ENCODE measurements around the gene PPP1R14B. TPM values are rescaled to one million over a fixed set of nuclear protein-coding genes. Genes with fewer than 3 reads are reported as not detected.

The PPP1R14B gene
- total RNA-seq, 2 experiments from 2014 or later, result 96.9 to 105 TPM

GRCh38 chr11:64253481-64253880 lies 6.7 kb upstream of the PPP1R14B start:
- POLR2A ChIA-PET, result interaction anchor here (0.7 to 1.9 kb wide), 3 partner anchors 14 to 64 kb away, joined by 4 to 6 read pairs (median 6); partner anchors contain the start of gene PRDX5
- CTCF ChIA-PET, result no interaction called here
- no peaks in the 10 kb centered on the region for H3K9me3 Mint-ChIP-seq

GRCh38 chr11:64253043-64253442 lies 6.3 kb upstream of the PPP1R14B start:
- peaks cover 3% of the 10 kb centered on the region for H3K27me3 Mint-ChIP-seq
- DNase-seq, result no peak
- H3K27ac Mint-ChIP-seq, result no peak overlapping the region
- POLR2A ChIA-PET, result interaction anchor here (0.7 to 11.2 kb wide), 6 partner anchors 12 to 67 kb away, joined by 4 to 131 read pairs (median 8); partner anchors contain the start of genes FERMT3, PRDX5 and STIP1
- peak overlapping the region; percentile 30 for H3K4me3 Mint-ChIP-seq
- no peaks in the 10 kb centered on the region for H3K9me3 Mint-ChIP-seq
- H3K4me1 Mint-ChIP-seq, result peaks cover 25% of the 10 kb centered on the region
- CTCF ChIA-PET, result interaction anchor here (1.6 to 4.7 kb wide), 2 partner anchors 16 to 48 kb away, joined by 9 to 34 read pairs; partner anchors contain the start of gene FERMT3
- peaks cover 5% of the 10 kb centered on the region for H3K36me3 Mint-ChIP-seq (ENCODE audit: low read depth)

More at GRCh38 chr11:64253481-64253880, 6.7 kb upstream of the PPP1R14B start:
- no peak overlapping the region for H3K27ac Mint-ChIP-seq
- H3K27me3 Mint-ChIP-seq, result peaks cover 3% of the 10 kb centered on the region
- no peak for DNase-seq
- peaks cover 24% of the 10 kb centered on the region for H3K4me1 Mint-ChIP-seq
- peaks cover 5% of the 10 kb centered on the region for H3K36me3 Mint-ChIP-seq (ENCODE audit: low read depth)
- H3K4me3 Mint-ChIP-seq, result peak overlapping the region; percentile 30

- peaks cover 3% of the 10 kb centered on the region for H3K27me3 Mint-ChIP-seq
- CTCF ChIA-PET, result interaction anchor here (0.7 to 4.7 kb wide), 8 partner anchors 11 to 65 kb away, joined by 3 to 34 read pairs (median 6); partner anchors contain the start of genes FERMT3, FKBP2, NUDT22 and TRPT1
- no peaks in the 10 kb centered on the region for H3K9me3 Mint-ChIP-seq
- POLR2A ChIA-PET, result interaction anchor here (1.0 to 11.2 kb wide), 9 partner anchors 9 to 67 kb away, joined by 3 to 131 read pairs (median 8); partner anchors contain the start of genes BAD, FERMT3 and STIP1
- no peak for DNase-seq
- peak overlapping the region; percentile 83 for H3K4me3 Mint-ChIP-seq
- H3K27ac Mint-ChIP-seq, result peak overlapping the region; percentile 19
- H3K4me1 Mint-ChIP-seq, result peaks cover 29% of the 10 kb centered on the region
- H3K36me3 Mint-ChIP-seq (ENCODE audit: low read depth), result peaks cover 2% of the 10 kb centered on the region
These were observed 5.5 kb upstream of the PPP1R14B start for GRCh38 chr11:64252003-64252872.

- Mint-ChIP-seq H3K27me3 (peaks cover 3% of the 10 kb centered on the region), H3K4me1 (peaks cover 33% of the 10 kb centered on the region), H3K4me3 (peak overlapping the region; percentile 83), H3K9me3 (no peaks in the 10 kb centered on the region), H3K36me3 (ENCODE audit: low read depth) (peaks cover 2% of the 10 kb centered on the region), H3K27ac (peak overlapping the region; percentile 19)
- CTCF ChIA-PET, result interaction anchor here (0.7 to 4.7 kb wide), 9 partner anchors 10 to 65 kb away, joined by 3 to 34 read pairs (median 6); partner anchors contain the start of genes FERMT3, FKBP2, NUDT22 and TRPT1
- DNase-seq, result no peak
- POLR2A ChIA-PET, result interaction anchor here (1.0 to 11.2 kb wide), 9 partner anchors 10 to 66 kb away, joined by 3 to 131 read pairs (median 8); partner anchors contain the start of genes BAD, FERMT3 and STIP1
These were observed 4.9 kb upstream of the PPP1R14B start for GRCh38 chr11:64251753-64252002.

GRCh38 chr11:64251016-64251752 lies 4.4 kb upstream of the PPP1R14B start, which contains the start of gene PLCB3:
TSS of gene PLCB3 (plus strand) at chr11:64251530. CDS start at chr11:64251650, 120 bp downstream.
- H3K27ac Mint-ChIP-seq, result peak within 1 kb of the TSS; percentile 19
- POLR2A ChIA-PET, result interaction anchor here (1.5 to 11.2 kb wide), 8 partner anchors 11 to 66 kb away, joined by 3 to 131 read pairs (median 10); partner anchors contain the start of genes BAD, FERMT3 and STIP1

GRCh38 chr11:64250415-64251015 lies 3.8 kb upstream of the PPP1R14B start:
- POLR2A ChIA-PET, result interaction anchor here (0.9 to 11.2 kb wide), 11 partner anchors 9 to 495 kb away, joined by 3 to 131 read pairs (median 8); partner anchors contain the start of genes BAD, FERMT3, FKBP2 and PRDX5
- peak overlapping the region; percentile 77 for H3K4me3 Mint-ChIP-seq
- no peaks in the 10 kb centered on the region for H3K36me3 Mint-ChIP-seq (ENCODE audit: low read depth)
- H3K4me1 Mint-ChIP-seq, result peaks cover 36% of the 10 kb centered on the region
- no peak overlapping the region for H3K27ac Mint-ChIP-seq
- CTCF ChIA-PET, result interaction anchor here (0.6 to 4.7 kb wide), 14 partner anchors 9 to 1845 kb away, joined by 3 to 34 read pairs (median 6); partner anchors contain the start of genes ESRRA, FERMT3, FKBP2 and GPR137
- no peaks in the 10 kb centered on the region for H3K9me3 Mint-ChIP-seq
- DNase-seq, result no peak
- peaks cover 3% of the 10 kb centered on the region for H3K27me3 Mint-ChIP-seq

More at GRCh38 chr11:64251016-64251752, 4.4 kb upstream of the PPP1R14B start, which contains the start of gene PLCB3:
- H3K4me3 Mint-ChIP-seq, result peak within 1 kb of the TSS; percentile 83
- no peaks in the 10 kb centered on the region for H3K36me3 Mint-ChIP-seq (ENCODE audit: low read depth)
- peak; percentile 73 for DNase-seq
- no peaks in the 10 kb centered on the region for H3K9me3 Mint-ChIP-seq
- CTCF ChIA-PET, result interaction anchor here (0.6 to 4.7 kb wide), 16 partner anchors 10 to 1845 kb away, joined by 3 to 34 read pairs (median 6); partner anchors contain the start of genes ESRRA, FERMT3, FKBP2 and NUDT22
- H3K27me3 Mint-ChIP-seq, result peaks cover 3% of the 10 kb centered on the region
- peaks cover 33% of the 10 kb centered on the region for H3K4me1 Mint-ChIP-seq

- POLR2A ChIA-PET, result interaction anchor here (0.6 to 11.2 kb wide), 9 partner anchors 8 to 1713 kb away, joined by 3 to 131 read pairs (median 10); partner anchors contain the start of genes FERMT3, FKBP2, PRDX5 and STIP1
- H3K4me3 Mint-ChIP-seq, result peak overlapping the region; percentile 20
These were observed 3.0 kb upstream of the PPP1R14B start for GRCh38 chr11:64249563-64250414.

GRCh38 chr11:64249038-64249437 lies 2.3 kb upstream of the PPP1R14B start:
- H3K27ac Mint-ChIP-seq, result no peak overlapping the region
- H3K4me1 Mint-ChIP-seq, result peaks cover 45% of the 10 kb centered on the region
- peaks cover 3% of the 10 kb centered on the region for H3K27me3 Mint-ChIP-seq
- H3K4me3 Mint-ChIP-seq, result no peak overlapping the region
- no peaks in the 10 kb centered on the region for H3K9me3 Mint-ChIP-seq
- CTCF ChIA-PET, result interaction anchor here (2.0 to 4.7 kb wide), 4 partner anchors 8 to 52 kb away, joined by 16 to 34 read pairs (median 24); partner anchors contain the start of genes FERMT3 and FKBP2
- POLR2A ChIA-PET, result interaction anchor here (0.7 to 11.2 kb wide), 4 partner anchors 8 to 43 kb away, joined by 3 to 131 read pairs (median 58); partner anchors contain the start of genes FERMT3 and FKBP2
- H3K36me3 Mint-ChIP-seq (ENCODE audit: low read depth), result peaks cover 3% of the 10 kb centered on the region
- no peak for DNase-seq

More at GRCh38 chr11:64249563-64250414, 3.0 kb upstream of the PPP1R14B start:
- CTCF ChIA-PET, result interaction anchor here (1.1 to 4.7 kb wide), 12 partner anchors 8 to 82 kb away, joined by 3 to 34 read pairs (median 8); partner anchors contain the start of genes ESRRA, FERMT3, FKBP2 and GPR137
- H3K27me3 Mint-ChIP-seq, result peaks cover 3% of the 10 kb centered on the region
- H3K9me3 Mint-ChIP-seq, result no peaks in the 10 kb centered on the region
- no peak overlapping the region for H3K27ac Mint-ChIP-seq
- H3K4me1 Mint-ChIP-seq, result peaks cover 41% of the 10 kb centered on the region
- no peak for DNase-seq
- H3K36me3 Mint-ChIP-seq (ENCODE audit: low read depth), result no peaks in the 10 kb centered on the region

- ChIA-PET POLR2A (interaction anchor here (0.7 to 11.2 kb wide), 3 partner anchors 10 to 43 kb away, joined by 3 to 131 read pairs (median 107); partner anchors contain the start of gene FERMT3), CTCF (interaction anchor here (2.5 to 4.7 kb wide), 2 partner anchors 43 to 53 kb away, joined by 16 to 34 read pairs; partner anchors contain the start of gene FERMT3)
- Mint-ChIP-seq H3K27ac (no peak overlapping the region), H3K4me3 (no peak overlapping the region), H3K27me3 (peaks cover 3% of the 10 kb centered on the region), H3K9me3 (no peaks in the 10 kb centered on the region), H3K4me1 (peaks cover 45% of the 10 kb centered on the region), H3K36me3 (ENCODE audit: low read depth) (peaks cover 8% of the 10 kb centered on the region)
- DNase-seq, result no peak
These were observed 1.8 kb upstream of the PPP1R14B start for GRCh38 chr11:64248578-64248977.

- Mint-ChIP-seq H3K4me3 (peak overlapping the region; percentile 62), H3K27me3 (peaks cover 3% of the 10 kb centered on the region), H3K4me1 (peaks cover 48% of the 10 kb centered on the region), H3K27ac (no peak overlapping the region), H3K36me3 (ENCODE audit: low read depth) (peaks cover 13% of the 10 kb centered on the region), H3K9me3 (no peaks in the 10 kb centered on the region)
- POLR2A ChIA-PET, result interaction anchor here (0.7 to 11.2 kb wide), 7 partner anchors 10 to 70 kb away, joined by 3 to 131 read pairs (median 19); partner anchors contain the start of genes ESRRA, FERMT3, NUDT22 and PRDX5
- DNase-seq, result no peak
- CTCF ChIA-PET, result interaction anchor here (1.5 to 4.7 kb wide), 2 partner anchors 21 to 42 kb away, joined by 4 to 34 read pairs; partner anchors contain the start of gene FERMT3
These were observed 1.2 kb upstream of the PPP1R14B start for GRCh38 chr11:64247729-64248531.
